Motor neuron (in vitro differentiated cells): ENCODE results near the gene GRK5. TPM values are rescaled to one million over a fixed set of nuclear protein-coding genes. Genes with fewer than 3 reads are reported as not detected.

Experiments
- ATAC-seq, 8 experiments: fragments of 200-7000 bp; cut with Tn5 transposase; replicated peaks in 6 of 8; 2 replicates each; pipeline ENCODE4 v1.8.0; 2021; ENCODE audit warnings: mild to moderate bottlenecking in 8 of 8, moderate library complexity in 8 of 8
- H3K27ac ChIP-seq, 2 donors: fragments of 250-450 bp; sonication (Bioruptor Pico); 2 replicates each; pipeline ENCODE4 v1.9.0; 2021; ENCODE audit warnings: antibody characterized with exemption in 2 of 2, mild to moderate bottlenecking in 2 of 2, moderate library complexity in 1 of 2
- H3K4me1 ChIP-seq, 2 donors: fragments of 250-450 bp; sonication (Bioruptor Pico); replicated peaks in 1 of 2; 2 replicates each; pipeline ENCODE4 v1.6.1; 2021; ENCODE audit warnings: antibody characterized with exemption in 2 of 2, mild to moderate bottlenecking in 2 of 2, moderate library complexity in 1 of 2
- H3K4me3 ChIP-seq, 5 donors: fragments of 250-450 bp; sonication (Bioruptor Pico); 2 replicates each; pipeline ENCODE4 v1.9.0; 2021; ENCODE audit warnings: antibody characterized with exemption in 5 of 5, mild to moderate bottlenecking in 5 of 5, moderate library complexity in 4 of 5
- WGBS, 10 experiments: fragments of 450-650 bp; shearing (Covaris generic); methylation state at CpG; one replicate each; pipeline ENCODE4 v1.0.0; 2022; 5-methylcytosine and 5-hydroxymethylcytosine counted together
- in situ Hi-C, 9 experiments: fragments of 400-800 bp; cut with MboI; loops; one replicate each; pipeline ENCODE4 v1.15.0; 2021; ENCODE audit warnings: low sequenced_read_pairs in 9 of 9, low pct_unique_long_range_greater_than_20kb in 2 of 9; ENCODE audit not compliant: unreplicated experiment in 9 of 9
- total RNA-seq, 8 experiments: library from RNA; unstranded; fragments of 300-600 nt; gene quantifications; 2 replicates each; pipeline versions ENCODE4 v1.2.3 to v1.2.4, GENCODE V29; 2022

Gene GRK5
- total RNA-seq, 8 experiments from 2014 or later: 4.0 to 27.2 (median 11.1) TPM

DNA sequence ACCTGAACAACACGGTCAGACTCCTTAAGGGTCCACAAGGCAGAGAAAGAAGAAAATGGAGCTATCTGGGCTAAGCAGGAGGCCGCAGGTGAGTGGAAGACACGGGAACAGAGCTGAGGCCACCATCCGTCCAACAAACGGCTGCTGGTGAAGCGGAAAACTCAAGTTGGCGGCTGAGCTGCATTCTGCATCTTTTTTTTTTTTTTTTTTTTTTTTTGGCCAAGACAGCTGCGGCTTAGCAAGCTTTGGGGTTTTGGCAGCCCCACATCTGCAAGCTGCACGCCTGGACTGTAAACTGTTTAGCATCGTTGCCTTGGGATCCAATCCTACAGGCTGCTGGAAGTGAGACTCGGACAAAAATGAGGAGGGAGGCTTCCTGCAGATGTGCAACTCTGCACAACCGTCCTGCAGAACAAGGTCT lies 297.8 kb downstream of the GRK5 start:
- 80 to 100% (median 93%) methylated on average over 1 to 7 of the region's 12 CpGs; no CpG with 5 or more reads in 3 of the 10 experiments for WGBS, 10 experiments
- Histone ChIP-seq H3K4me1 (no peaks in the 10 kb centered on the region), H3K27ac (no peak overlapping the region), H3K4me3 (no peak overlapping the region)
- in situ Hi-C loops: no loop called here
- ATAC-seq: no peak

Other genes starting within 250 kb of the GRK5 start
- gene NANOS1, start 177.9 kb upstream of the GRK5 start, total RNA-seq: 10 to 100 TPM in 1 of 8 experiments, 1 to 10 TPM in 7; 1.1 to 26.4 (median 6.7) TPM
- 100 to 1,000 TPM in 5 of 8 experiments, 10 to 100 TPM in 3; 75.7 to 184 (median 113) TPM for gene EIF3A, start 126.8 kb upstream of the GRK5 start, total RNA-seq
- 10 to 100 TPM; 29.1 to 51.2 (median 39.8) TPM for gene DENND10, start 103.5 kb upstream of the GRK5 start, total RNA-seq
- gene SFXN4, start 41.9 kb upstream of the GRK5 start, total RNA-seq: 10 to 100 TPM; 10.9 to 57.0 (median 21.8) TPM
- 100 to 1,000 TPM in 5 of 8 experiments, 10 to 100 TPM in 3; 78.5 to 191 (median 129) TPM for gene PRDX3, start 28.8 kb upstream of the GRK5 start, total RNA-seq